Loucy (cell line): ENCODE data around the gene CRELD1.

Experiments used
- H2AFZ ChIP-seq: fragments of 200-600 bp; sonication (generic); 2 replicates; pipeline ENCODE4 v1.6.0; 2016; ENCODE audit warnings: antibody characterized with exemption, mild to moderate bottlenecking, low read length, moderate library complexity
- H3F3A ChIP-seq: fragments of 200-600 bp; 2 replicates; pipeline ENCODE4 v1.6.0; 2016; ENCODE audit warnings: antibody characterized with exemption, low read depth, mild to moderate bottlenecking
- H3K27me3 ChIP-seq: fragments of 200-600 bp; sonication (generic); 2 replicates; pipeline ENCODE4 v1.6.1; 2014; ENCODE audit warnings: low read length, mild to moderate bottlenecking; ENCODE audit not compliant: insufficient read depth, poor library complexity, severe bottlenecking
- H3K36me3 ChIP-seq: fragments of 200-600 bp; sonication (generic); 2 replicates; pipeline ENCODE4 v1.6.1; 2016; ENCODE audit warnings: low read length; ENCODE audit not compliant: insufficient read depth
- H3K4me1 ChIP-seq: fragments of 200-600 bp; sonication (generic); 2 replicates; pipeline ENCODE4 v1.5.1; 2014; ENCODE audit warnings: low read length, mild to moderate bottlenecking; ENCODE audit not compliant: insufficient read depth, poor library complexity, severe bottlenecking
- H3K4me2 ChIP-seq: fragments of 200-600 bp; sonication (generic); 2 replicates; pipeline ENCODE4 v1.6.0; 2014; ENCODE audit warnings: antibody characterized with exemption, low read length, low read depth, mild to moderate bottlenecking; ENCODE audit not compliant: poor library complexity, severe bottlenecking
- H3K4me3 ChIP-seq: fragments of 200-600 bp; sonication (generic); 2 replicates; pipeline ENCODE4 v1.5.1; 2014; ENCODE audit warnings: low read length, mild to moderate bottlenecking, mixed read lengths; ENCODE audit not compliant: poor library complexity, severe bottlenecking
- H3K79me2 ChIP-seq: fragments of 200-600 bp; sonication (generic); 2 replicates; pipeline ENCODE4 v1.6.1; 2014; ENCODE audit warnings: low read length; ENCODE audit not compliant: insufficient read depth
- H3K9ac ChIP-seq: fragments of 200-600 bp; sonication (generic); 2 replicates; pipeline ENCODE4 v1.6.0; 2014; ENCODE audit warnings: mild to moderate bottlenecking, low read depth, low read length, moderate library complexity; ENCODE audit not compliant: poor library complexity, severe bottlenecking
- H3K9me2 ChIP-seq: fragments of 200-600 bp; sonication (generic); replicated peaks from 2 replicates; pipeline ENCODE4 v1.6.1; 2016; ENCODE audit warnings: low read depth, low read length, mixed read lengths
- H3K9me3 ChIP-seq: fragments of 200-600 bp; sonication (generic); 2 replicates; pipeline ENCODE4 v1.6.1; 2014; ENCODE audit warnings: mild to moderate bottlenecking, antibody characterized with exemption, low read length, low read depth; ENCODE audit not compliant: insufficient read depth
- H4K20me1 ChIP-seq: fragments of 200-600 bp; sonication (generic); 2 replicates; pipeline ENCODE4 v1.6.0; 2014; ENCODE audit warnings: antibody characterized with exemption, low read length, mild to moderate bottlenecking; ENCODE audit not compliant: insufficient read depth, poor library complexity, severe bottlenecking
- CTCF ChIP-seq: fragments of 200-600 bp; sonication (generic); conservative IDR thresholded peaks from 2 replicates; pipeline ENCODE4 v1.5.1; 2014; ENCODE audit warnings: mild to moderate bottlenecking, antibody characterized with exemption, low read length
- EZH2phosphoT487 ChIP-seq: fragments of 200-600 bp; IDR thresholded peaks from 2 replicates; pipeline ENCODE4 v1.6.1; 2018; ENCODE audit warnings: antibody characterized with exemption, mild to moderate bottlenecking, moderate library complexity, borderline replicate concordance

The CRELD1 gene

GRCh38 chr3:9947025-9947995, 13.7 kb downstream of the CRELD1 start:
- Histone ChIP-seq H3K4me2 (no peak overlapping the region), H3K9ac (no peak overlapping the region), H3K4me3 (no peak overlapping the region), H3K36me3 (peaks cover 4% of the 10 kb centered on the region; the same call in 1 of the 2 replicates), H3K79me2 (no peaks in the 10 kb centered on the region), H3K27me3 (no peaks in the 10 kb centered on the region), H2AFZ (no peak overlapping the region), H3K9me3 (no peaks in the 10 kb centered on the region), H3K9me2 (no peaks in the 10 kb centered on the region), H3K4me1 (peaks cover 13% of the 10 kb centered on the region), H3F3A (no peaks in the 10 kb centered on the region), H4K20me1 (no peaks in the 10 kb centered on the region)
- no peak for TF ChIP-seq CTCF
- TF ChIP-seq EZH2phosphoT487 = no peak

- no peaks in the 10 kb centered on the region for H3K9me2 ChIP-seq
- H3K79me2 ChIP-seq = no peaks in the 10 kb centered on the region
- H3K27me3 ChIP-seq = no peaks in the 10 kb centered on the region
- H3K4me1 ChIP-seq = peaks cover 13% of the 10 kb centered on the region
- no peak overlapping the region for H3K4me3 ChIP-seq
- no peak overlapping the region for H3K4me2 ChIP-seq
- H3K9ac ChIP-seq = no peak overlapping the region
- no peaks in the 10 kb centered on the region for H3K9me3 ChIP-seq
- peaks cover 4% of the 10 kb centered on the region; the same call in 1 of the 2 replicates for H3K36me3 ChIP-seq
- H3F3A ChIP-seq = no peaks in the 10 kb centered on the region
- TF ChIP-seq CTCF = no peak
- TF ChIP-seq EZH2phosphoT487 = no peak
- H4K20me1 ChIP-seq = no peaks in the 10 kb centered on the region
- no peak overlapping the region for H2AFZ ChIP-seq
Measured at GRCh38 chr3:9948586-9948985, 15.0 kb downstream of the CRELD1 start.

GRCh38 chr3:9949115-9949514, 15.5 kb downstream of the CRELD1 start:
- H3K36me3 ChIP-seq = peaks cover under 1% of the 10 kb centered on the region; the same call in 1 of the 2 replicates
- H3K27me3 ChIP-seq = no peaks in the 10 kb centered on the region
- no peak overlapping the region for H2AFZ ChIP-seq
- H3K4me1 ChIP-seq = peaks cover 13% of the 10 kb centered on the region
- H4K20me1 ChIP-seq = no peaks in the 10 kb centered on the region
- H3K79me2 ChIP-seq = no peaks in the 10 kb centered on the region
- H3K9me2 ChIP-seq = no peaks in the 10 kb centered on the region
- H3K9ac ChIP-seq = no peak overlapping the region
- H3K9me3 ChIP-seq = no peaks in the 10 kb centered on the region
- no peak overlapping the region for H3K4me2 ChIP-seq
- H3F3A ChIP-seq = no peaks in the 10 kb centered on the region
- TF ChIP-seq EZH2phosphoT487 (no peak), CTCF (no peak)
- H3K4me3 ChIP-seq = no peak overlapping the region
